Gastroesophageal sphincter (tissue), 4 donors: ENCODE data around the gene HIVEP3. TPM values are rescaled to one million over a fixed set of nuclear protein-coding genes. Genes with fewer than 3 reads are reported as not detected.

Experiments used
- ATAC-seq: fragments of 150-250 bp; one replicate; pipeline ENCODE4 v1.9.1; 2016; ENCODE audit warnings: mild to moderate bottlenecking, moderate library complexity
- H3K27ac ChIP-seq, 4 donors: fragments of 200-600 bp; sonication (generic) in 3 of 4; 1 replicate in 3 of 4; 2 replicates in 1 of 4; pipeline ENCODE4 v1.5.1; 2016 to 2019
- H3K27me3 ChIP-seq: fragments of 200-600 bp; sonication (generic); one replicate; pipeline ENCODE4 v1.5.1; 2019
- H3K36me3 ChIP-seq, 2 donors: fragments of 200-600 bp; sonication (generic); one replicate each; pipeline ENCODE4 v1.5.1; 2019; ENCODE audit warnings: control low read depth in 1 of 2
- H3K4me1 ChIP-seq, 3 donors: fragments of 200-600 bp; sonication (generic); 1 replicate in 2 of 3; 2 replicates in 1 of 3; pipeline ENCODE4 v1.5.1; 2016 to 2019; ENCODE audit warnings: control low read depth in 2 of 3
- H3K4me3 ChIP-seq, 2 donors: fragments of 200-600 bp; sonication (generic); one replicate each; pipeline ENCODE4 v1.5.1; 2019; ENCODE audit warnings: mild to moderate bottlenecking in 1 of 2, moderate library complexity in 1 of 2
- H3K9me3 ChIP-seq, 3 donors: fragments of 200-600 bp; sonication (generic); one replicate each; pipeline ENCODE4 v1.5.1; 2017 to 2019; ENCODE audit warnings: control low read depth in 2 of 3
- EP300 ChIP-seq: sonication (generic); formaldehyde crosslinking; IDR thresholded peaks from one replicate; pipeline ENCODE4 v1.6.1; 2017; ENCODE audit warnings: antibody characterized with exemption, mild to moderate bottlenecking
- POLR2A ChIP-seq, 2 donors: fragments of 450-650 bp; IDR thresholded peaks; one replicate each; pipeline ENCODE4 v1.6.1; 2017; ENCODE audit warnings: antibody characterized with exemption in 2 of 2, mild to moderate bottlenecking in 2 of 2, moderate library complexity in 1 of 2
- POLR2AphosphoS5 ChIP-seq: sonication (generic); formaldehyde crosslinking; IDR thresholded peaks from one replicate; pipeline ENCODE4 v1.6.1; 2017; ENCODE audit warnings: antibody characterized with exemption
- WGBS, 2 donors: methylation state at CpG; one replicate each; pipeline ENCODE4 v1.1.5; 2018; ENCODE audit warnings: low coverage in 1 of 2; 5-methylcytosine and 5-hydroxymethylcytosine counted together
- total RNA-seq, 4 donors: library from RNA; depleted of rRNA; stranded (reverse); fragments of >200 nt; gene quantifications; one replicate each; pipeline ENCODE4 v1.1.0, GENCODE V29; 2016
- TF ChIP-seq, protein P1 (sequence below), 4 experiments: fragments of 200-600 bp in 2 of 4; fragments of 450-650 bp in 2 of 4; sonication (generic) in 1 of 4; IDR thresholded peaks; one replicate each; pipeline ENCODE4 v1.5.1; 2017 to 2019; ENCODE audit warnings: antibody characterized with exemption in 4 of 4, mild to moderate bottlenecking in 2 of 4, moderate library complexity in 2 of 4

The HIVEP3 gene
- total RNA-seq, 4 donors from 2014 or later: 1.9 to 3.8 (median 2.8) TPM

DNA sequence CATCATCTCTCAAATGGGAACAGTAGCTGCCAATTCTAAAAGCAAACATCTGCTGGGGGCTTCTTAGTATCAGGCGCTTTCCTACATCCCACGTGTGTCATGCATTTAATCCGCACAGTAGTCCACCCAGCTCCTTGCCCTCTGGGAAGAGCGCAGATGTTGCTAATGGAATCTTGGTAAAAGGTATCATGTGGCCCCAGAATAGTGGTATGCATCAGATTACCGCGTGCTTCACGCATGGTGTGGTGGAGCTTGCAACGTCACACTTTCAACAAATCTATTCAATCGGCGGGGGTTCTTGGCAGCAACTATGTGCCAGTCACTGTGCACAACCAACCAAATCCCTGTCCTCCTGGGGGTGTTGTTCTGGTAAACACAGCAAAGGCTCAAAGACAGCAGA, 141.0 kb downstream of the HIVEP3 start:
- ATAC-seq: no peak
- TF ChIP-seq EP300 (no peak), POLR2A (IDR thresholded peaks at IDR 0.05) (no peak), POLR2AphosphoS5 (no peak)
- Histone ChIP-seq H3K27me3 (no peaks in the 10 kb centered on the region), H3K36me3 (no peaks in the 10 kb centered on the region), H3K4me1 (peaks cover 0 to 11% (median 0%) of the 10 kb centered on the region in 3 donors), H3K9me3 (no peaks in the 10 kb centered on the region), H3K27ac (no peak overlapping the region), H3K4me3 (no peak overlapping the region)
- 87% methylated on average over 9 of the region's 10 CpGs; no CpG with 5 or more reads in 1 of the 2 donors for WGBS, 2 donors

DNA sequence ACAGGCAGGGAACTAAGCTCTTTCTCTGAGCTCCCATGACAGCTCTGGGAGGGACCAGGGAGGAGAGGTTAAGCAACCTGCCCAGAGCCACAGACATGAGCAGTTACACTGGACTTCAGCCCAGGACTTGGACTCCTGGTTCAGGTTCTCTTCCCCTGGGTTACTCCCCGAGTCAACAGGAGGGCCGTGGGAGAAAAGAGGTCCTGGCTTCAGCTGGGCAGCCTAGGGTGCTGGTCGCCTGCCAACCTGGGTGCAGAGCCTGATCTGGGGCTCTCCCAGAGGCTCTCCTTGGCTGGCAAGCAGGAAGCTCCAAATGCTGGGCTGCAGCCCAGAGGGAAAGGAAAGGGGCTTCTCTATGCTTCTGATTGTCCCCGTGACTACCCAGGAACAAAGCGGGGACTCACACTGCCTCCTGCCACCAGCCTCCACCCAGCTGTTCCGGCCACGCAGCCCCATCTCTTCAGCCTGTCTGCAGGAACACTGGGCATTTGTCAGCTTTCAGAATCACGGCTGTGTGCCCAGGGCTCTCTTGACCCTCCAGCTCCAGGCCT, 141.8 kb downstream of the HIVEP3 start:
- no peak overlapping the region for H3K27ac ChIP-seq
- 87% methylated on average over 4 of the region's 8 CpGs; no CpG with 5 or more reads in 1 of the 2 donors for WGBS, 2 donors
- no peak for ATAC-seq

DNA sequence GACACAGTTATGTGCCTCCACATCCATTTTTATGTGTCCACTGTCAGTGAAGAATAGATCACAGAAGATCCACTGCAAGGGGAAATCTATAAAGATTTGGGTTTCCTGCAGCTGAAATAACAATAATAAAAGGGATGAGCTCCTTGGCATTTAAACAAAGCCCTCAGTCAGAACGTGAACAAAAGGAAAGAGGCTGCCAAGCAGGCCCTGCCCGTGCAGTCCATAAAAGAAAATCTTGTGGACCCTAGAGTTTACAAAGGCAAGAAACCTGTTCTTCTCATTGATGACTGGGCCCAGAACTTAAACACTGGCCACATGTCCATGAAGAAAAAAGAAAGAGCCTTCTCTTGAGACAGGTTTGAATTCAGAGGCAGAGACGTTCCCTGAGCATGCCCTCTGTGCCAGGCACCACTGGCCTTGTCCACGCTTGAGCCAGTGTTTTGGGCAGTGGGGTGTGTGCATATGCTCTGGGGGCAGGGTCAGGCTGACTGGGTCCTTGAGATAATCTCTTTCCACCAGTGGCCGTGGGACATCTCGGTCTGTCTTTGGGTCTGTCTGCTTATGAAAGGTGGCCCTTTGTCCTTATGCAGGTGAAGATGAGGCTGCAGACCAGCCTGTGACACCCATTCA, 142.7 kb downstream of the HIVEP3 start:
- no peak overlapping the region for H3K27ac ChIP-seq
- H3K27me3 ChIP-seq: no peaks in the 10 kb centered on the region
- TF ChIP-seq POLR2AphosphoS5 (no peak), POLR2A (IDR thresholded peaks at IDR 0.05) (no peak)
- TF ChIP-seq, protein P1, sequence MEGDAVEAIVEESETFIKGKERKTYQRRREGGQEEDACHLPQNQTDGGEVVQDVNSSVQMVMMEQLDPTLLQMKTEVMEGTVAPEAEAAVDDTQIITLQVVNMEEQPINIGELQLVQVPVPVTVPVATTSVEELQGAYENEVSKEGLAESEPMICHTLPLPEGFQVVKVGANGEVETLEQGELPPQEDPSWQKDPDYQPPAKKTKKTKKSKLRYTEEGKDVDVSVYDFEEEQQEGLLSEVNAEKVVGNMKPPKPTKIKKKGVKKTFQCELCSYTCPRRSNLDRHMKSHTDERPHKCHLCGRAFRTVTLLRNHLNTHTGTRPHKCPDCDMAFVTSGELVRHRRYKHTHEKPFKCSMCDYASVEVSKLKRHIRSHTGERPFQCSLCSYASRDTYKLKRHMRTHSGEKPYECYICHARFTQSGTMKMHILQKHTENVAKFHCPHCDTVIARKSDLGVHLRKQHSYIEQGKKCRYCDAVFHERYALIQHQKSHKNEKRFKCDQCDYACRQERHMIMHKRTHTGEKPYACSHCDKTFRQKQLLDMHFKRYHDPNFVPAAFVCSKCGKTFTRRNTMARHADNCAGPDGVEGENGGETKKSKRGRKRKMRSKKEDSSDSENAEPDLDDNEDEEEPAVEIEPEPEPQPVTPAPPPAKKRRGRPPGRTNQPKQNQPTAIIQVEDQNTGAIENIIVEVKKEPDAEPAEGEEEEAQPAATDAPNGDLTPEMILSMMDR (IDR thresholded peaks at IDR 0.05): no peak
- no peak for ATAC-seq
- H3K9me3 ChIP-seq: no peaks in the 10 kb centered on the region
- H3K4me3 ChIP-seq: no peak overlapping the region
- 84 to 86% methylated on average over 5 of the region's 6 CpGs for WGBS, 2 donors
- peaks cover 0 to 23% (median 0%) of the 10 kb centered on the region in 3 donors for H3K4me1 ChIP-seq
- H3K36me3 ChIP-seq: no peaks in the 10 kb centered on the region

More for the DNA sequence above, 141.8 kb downstream of the HIVEP3 start:
- Histone ChIP-seq H3K4me3 (no peak overlapping the region), H3K36me3 (no peaks in the 10 kb centered on the region), H3K9me3 (no peaks in the 10 kb centered on the region), H3K4me1 (peaks cover 0 to 16% (median 0%) of the 10 kb centered on the region in 3 donors), H3K27me3 (no peaks in the 10 kb centered on the region)
- TF ChIP-seq, protein P1 (IDR thresholded peaks at IDR 0.05): no peak
- TF ChIP-seq POLR2AphosphoS5 (no peak), POLR2A (IDR thresholded peaks at IDR 0.05) (no peak), EP300 (no peak)

DNA sequence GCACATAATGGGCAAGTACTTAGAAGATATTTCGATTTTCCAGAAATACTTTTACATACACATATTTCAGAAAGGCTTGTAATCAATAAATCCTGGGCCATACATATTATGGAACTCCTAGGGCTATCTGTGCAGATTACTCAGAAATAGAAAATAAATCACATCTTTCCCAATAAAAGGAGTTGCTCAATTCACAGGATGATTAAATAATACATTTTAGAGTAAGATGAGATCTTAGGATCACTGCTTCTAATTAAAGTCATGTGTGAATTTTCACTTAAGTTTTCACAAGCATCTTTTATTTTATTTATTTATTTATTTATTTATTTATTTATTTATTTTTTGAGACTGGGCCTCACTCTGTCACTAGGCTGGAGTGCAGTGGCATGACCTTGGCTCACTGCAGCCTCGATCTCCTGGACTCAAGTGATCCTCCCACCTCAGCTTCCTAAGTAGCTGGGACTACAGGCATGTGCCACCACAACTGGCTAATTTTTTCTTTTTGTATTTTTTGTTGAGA, 144.2 kb downstream of the HIVEP3 start:
- Histone ChIP-seq H3K4me1 (peaks cover 0 to 27% (median 0%) of the 10 kb centered on the region in 3 donors), H3K36me3 (no peaks in the 10 kb centered on the region), H3K27me3 (no peaks in the 10 kb centered on the region), H3K27ac (no peak overlapping the region), H3K9me3 (no peaks in the 10 kb centered on the region), H3K4me3 (no peak overlapping the region)
- 88 to 90% methylated on average over 2 of the region's 2 CpGs for WGBS, 2 donors
- TF ChIP-seq POLR2AphosphoS5 (no peak), POLR2A (IDR thresholded peaks at IDR 0.05) (no peak), EP300 (no peak)
- TF ChIP-seq, protein P1 (IDR thresholded peaks at IDR 0.05): no peak
- ATAC-seq: no peak

DNA sequence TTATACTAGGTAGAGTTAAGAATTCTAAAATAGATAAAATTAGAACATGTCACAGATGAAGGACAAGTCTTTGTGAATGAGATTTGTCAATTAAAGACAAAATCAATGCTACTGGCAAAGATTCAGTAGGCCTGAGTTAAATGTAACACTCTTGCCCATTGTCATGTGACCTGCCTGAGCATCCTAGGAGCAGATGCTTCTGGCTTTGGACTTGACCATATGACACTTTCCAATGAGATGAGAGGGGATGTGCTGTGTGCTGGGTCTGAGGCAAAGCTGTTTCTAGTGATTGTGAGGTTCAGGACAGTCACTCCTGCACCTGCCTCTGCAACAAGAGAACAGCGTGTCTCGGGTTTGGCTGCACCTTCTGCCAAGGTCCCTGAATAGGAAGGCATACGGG, 144.9 kb downstream of the HIVEP3 start:
- Histone ChIP-seq H3K4me1 (peaks cover 0 to 27% (median 0%) of the 10 kb centered on the region in 3 donors), H3K27ac (no peak overlapping the region), H3K36me3 (no peaks in the 10 kb centered on the region), H3K27me3 (no peaks in the 10 kb centered on the region), H3K9me3 (no peaks in the 10 kb centered on the region), H3K4me3 (no peak overlapping the region)
- 100% methylated on average over 1 of the region's 3 CpGs; no CpG with 5 or more reads in 1 of the 2 donors for WGBS, 2 donors
- ATAC-seq: no peak
- no peak for TF ChIP-seq POLR2AphosphoS5
- TF ChIP-seq POLR2A (IDR thresholded peaks at IDR 0.05): no peak
- no peak for TF ChIP-seq EP300
- TF ChIP-seq, protein P1 (IDR thresholded peaks at IDR 0.05): no peak
